GM23338 (cell line): Measurements from ENCODE around the gene BRF1. TPM values are rescaled to one million over a fixed set of nuclear protein-coding genes. Genes with fewer than 3 reads are reported as not detected.

Experiments
- ATAC-seq: fragments of 200-7000 bp; cut with Tn5 transposase; 3 replicates; pipeline ENCODE4 v1.9.1; 2020
- DNase-seq: peaks from one replicate; pipeline ENCODE4 v3.0.0-alpha.2; 2015; ENCODE audit warnings: low spot score
- H2AFZ ChIP-seq: fragments of 200-600 bp; sonication (generic); 2 replicates; pipeline ENCODE4 v1.8.0; 2016; ENCODE audit warnings: antibody characterized with exemption, mild to moderate bottlenecking, moderate library complexity
- H3F3A ChIP-seq: fragments of 200-600 bp; sonication (generic); replicated peaks from 2 replicates; pipeline ENCODE4 v1.8.0; 2017; ENCODE audit warnings: antibody characterized with exemption, mixed run types, low read depth
- H3K27ac ChIP-seq: fragments of 200-600 bp; sonication (generic); 2 replicates; pipeline ENCODE4 v1.6.1; 2016; ENCODE audit warnings: low read depth
- H3K27me3 ChIP-seq: fragments of 200-600 bp; sonication (generic); 2 replicates; pipeline ENCODE4 v1.8.0; 2016; ENCODE audit warnings: mild to moderate bottlenecking, mixed run types, moderate library complexity; ENCODE audit not compliant: insufficient read depth
- H3K36me3 ChIP-seq: fragments of 200-600 bp; sonication (generic); 2 replicates; pipeline ENCODE4 v1.8.0; 2016; ENCODE audit warnings: mild to moderate bottlenecking; ENCODE audit not compliant: insufficient read depth
- H3K4me1 ChIP-seq: fragments of 200-600 bp; sonication (generic); 2 replicates; pipeline ENCODE4 v1.8.0; 2016; ENCODE audit warnings: mild to moderate bottlenecking, moderate library complexity; ENCODE audit not compliant: insufficient read depth
- H3K4me2 ChIP-seq: fragments of 200-600 bp; sonication (generic); 2 replicates; pipeline ENCODE4 v1.7.1; 2017; ENCODE audit warnings: mixed run types
- H3K4me3 ChIP-seq: fragments of 200-600 bp; sonication (generic); 2 replicates; pipeline ENCODE4 v1.6.1; 2016; ENCODE audit warnings: mixed run types
- H3K79me2 ChIP-seq: fragments of 200-600 bp; sonication (generic); replicated peaks from 2 replicates; pipeline ENCODE4 v1.8.0; 2017; ENCODE audit warnings: mild to moderate bottlenecking; ENCODE audit not compliant: insufficient read depth
- H3K9me2 ChIP-seq: fragments of 200-600 bp; sonication (generic); 2 replicates; pipeline ENCODE4 v1.8.0; 2017; ENCODE audit not compliant: insufficient read depth
- H4K20me1 ChIP-seq: fragments of 200-600 bp; sonication (generic); replicated peaks from 2 replicates; pipeline ENCODE4 v1.8.0; 2017; ENCODE audit warnings: mild to moderate bottlenecking; ENCODE audit not compliant: insufficient read depth
- H3K27ac Mint-ChIP-seq: 2 replicates; pipeline ENCODE4 v1.8.0; 2020; ENCODE audit warnings: inconsistent platforms, mild to moderate bottlenecking, moderate library complexity, mixed read lengths
- H3K27me3 Mint-ChIP-seq: 3 replicates; pipeline ENCODE4 v1.8.0; 2022; ENCODE audit warnings: low read depth, mild to moderate bottlenecking, moderate library complexity, mixed read lengths, inconsistent platforms; ENCODE audit not compliant: insufficient read depth, poor library complexity
- H3K36me3 Mint-ChIP-seq: 3 replicates; pipeline ENCODE4 v1.8.0; 2021; ENCODE audit warnings: low read depth, mild to moderate bottlenecking, inconsistent platforms, moderate library complexity, mixed read lengths
- H3K4me1 Mint-ChIP-seq: 3 replicates; pipeline ENCODE4 v1.8.0; 2020; ENCODE audit warnings: mild to moderate bottlenecking, inconsistent platforms, mixed read lengths
- H3K4me3 Mint-ChIP-seq: 3 replicates; pipeline ENCODE4 v1.8.0; 2021; ENCODE audit warnings: moderate library complexity, mild to moderate bottlenecking, inconsistent platforms, mixed read lengths
- H3K9me3 Mint-ChIP-seq: 3 replicates; pipeline ENCODE4 v1.8.0; 2020; ENCODE audit warnings: moderate library complexity, mild to moderate bottlenecking, inconsistent platforms, mixed read lengths
- CREB1 ChIP-seq: fragments of 250-450 bp; sonication (Bioruptor Pico); IDR thresholded peaks from 2 replicates; pipeline ENCODE4 v1.5.0; 2020; ENCODE audit warnings: low read depth, mild to moderate bottlenecking, moderate library complexity
- CTCF ChIP-seq, 2 experiments: fragments of 200-600 bp in 1 of 2; sonication (generic) in 1 of 2; conservative IDR thresholded peaks; 2 replicates each; pipeline versions ENCODE4 v1.5.1 to v1.6.1; 2016 to 2017; ENCODE audit warnings: antibody characterized with exemption in 2 of 2, low read depth in 2 of 2, mild to moderate bottlenecking in 2 of 2, moderate library complexity in 1 of 2
- ETS1 ChIP-seq: IDR thresholded peaks from 2 replicates; pipeline ENCODE4 v1.6.1; 2016; ENCODE audit warnings: antibody characterized with exemption
- EZH2phosphoT487 ChIP-seq: fragments of 200-600 bp; sonication (generic); IDR thresholded peaks from one replicate; pipeline ENCODE4 v1.8.1; 2018; ENCODE audit warnings: antibody characterized with exemption; ENCODE audit not compliant: unreplicated experiment
- JUNB ChIP-seq: IDR thresholded peaks from one replicate; pipeline ENCODE4 v1.6.1; 2016; ENCODE audit warnings: antibody characterized with exemption; ENCODE audit not compliant: unreplicated experiment
- POLR2AphosphoS5 ChIP-seq: IDR thresholded peaks from 2 replicates; pipeline ENCODE4 v1.6.1; 2016; ENCODE audit warnings: antibody characterized with exemption, low read depth
- REST ChIP-seq: IDR thresholded peaks from one replicate; pipeline ENCODE4 v1.6.1; 2018; ENCODE audit warnings: antibody characterized with exemption; ENCODE audit not compliant: unreplicated experiment
- ZNF114 ChIP-seq: fragments of 250-450 bp; sonication (Bioruptor Pico); IDR thresholded peaks from 2 replicates; pipeline ENCODE4 v1.5.0; 2020; ENCODE audit warnings: mild to moderate bottlenecking, moderate library complexity
- ZNF331 ChIP-seq: fragments of 250-450 bp; sonication (Bioruptor Pico); IDR thresholded peaks from 2 replicates; pipeline ENCODE4 v1.5.0; 2020; ENCODE audit warnings: low read depth, mild to moderate bottlenecking, moderate library complexity
- polyA plus RNA-seq: library from polyadenylated mRNA; unstranded; fragments of >200 nt; fragmentation: Nextera tagmentation; extraction: Ambion mirVana; gene quantifications from 2 replicates; pipeline ENCODE4 v1.2.1, GENCODE V29; 2016
- total RNA-seq: library from RNA; depleted of rRNA; stranded (reverse); fragments of >200 nt; shearing (Covaris generic); gene quantifications from 2 replicates; pipeline ENCODE4 v1.2.3, GENCODE V29; 2014
- TF ChIP-seq, protein P1 (sequence below): fragments of 250-450 bp; sonication (Bioruptor Pico); IDR thresholded peaks from 2 replicates; pipeline ENCODE4 v1.5.0; 2020; ENCODE audit warnings: mild to moderate bottlenecking, moderate library complexity

The BRF1 gene
- total and polyA plus RNA-seq, 2 experiments from 2014 or later = 8.6 to 29.9 TPM

GRCh38 chr14:105173145-105173544 is 127.7 kb downstream of the BRF1 start:
- DNase-seq (no peak), ATAC-seq (no peak)
- Histone ChIP-seq H3K79me2 (no peaks in the 10 kb centered on the region), H3K27ac (no peak overlapping the region), H3K4me2 (no peak overlapping the region), H3K4me1 (no peaks in the 10 kb centered on the region), H3K9me2 (no peaks in the 10 kb centered on the region), H3F3A (no peaks in the 10 kb centered on the region), H3K4me3 (no peak overlapping the region), H3K27me3 (peaks cover 6% of the 10 kb centered on the region; the same call in 1 of the 2 replicates), H2AFZ (no peak overlapping the region), H3K36me3 (no peaks in the 10 kb centered on the region), H4K20me1 (no peaks in the 10 kb centered on the region; the same call in 1 of the 2 replicates)
- H3K4me1 Mint-ChIP-seq = no peaks in the 10 kb centered on the region
- peaks cover 11% of the 10 kb centered on the region for H3K27me3 Mint-ChIP-seq
- no peaks in the 10 kb centered on the region for H3K9me3 Mint-ChIP-seq
- no peak overlapping the region for H3K4me3 Mint-ChIP-seq
- H3K27ac Mint-ChIP-seq = no peak overlapping the region
- no peak for TF ChIP-seq EZH2phosphoT487
- no peaks in the 10 kb centered on the region for H3K36me3 Mint-ChIP-seq

DNA sequence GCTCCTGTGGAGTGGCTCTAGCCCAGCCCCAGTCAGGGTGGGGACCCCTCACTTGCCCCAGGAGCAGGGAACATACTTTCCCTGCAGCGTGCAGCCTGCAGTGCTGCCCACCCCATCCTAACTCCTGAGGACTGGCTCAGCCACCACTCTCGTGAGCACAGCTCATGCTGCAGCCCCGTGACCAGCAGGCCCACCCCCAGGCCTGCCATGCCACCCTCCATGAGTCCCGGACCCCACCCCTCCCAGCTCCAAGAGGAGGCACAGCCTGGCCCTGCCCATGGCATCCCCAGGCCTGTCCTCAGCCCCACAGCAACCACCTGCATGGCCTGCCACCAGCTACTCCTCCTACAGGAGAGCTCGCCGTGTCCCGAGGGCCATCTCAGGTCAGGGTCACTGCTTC is 128.3 kb downstream of the BRF1 start:
- peaks cover 11% of the 10 kb centered on the region for H3K27me3 Mint-ChIP-seq
- H3F3A ChIP-seq = no peaks in the 10 kb centered on the region
- H3K4me3 ChIP-seq = no peak overlapping the region
- H3K27ac Mint-ChIP-seq = no peak overlapping the region
- H3K36me3 ChIP-seq = no peaks in the 10 kb centered on the region
- no peak for ATAC-seq
- H3K4me3 Mint-ChIP-seq = no peak overlapping the region
- no peak for DNase-seq
- H3K27ac ChIP-seq = no peak overlapping the region
- no peaks in the 10 kb centered on the region for H3K9me2 ChIP-seq
- no peaks in the 10 kb centered on the region; the same call in 1 of the 2 replicates for H4K20me1 ChIP-seq
- no peaks in the 10 kb centered on the region for H3K36me3 Mint-ChIP-seq
- no peak overlapping the region for H3K4me2 ChIP-seq
- no peaks in the 10 kb centered on the region for H3K79me2 ChIP-seq
- H2AFZ ChIP-seq = no peak overlapping the region
- H3K9me3 Mint-ChIP-seq = no peaks in the 10 kb centered on the region
- H3K4me1 Mint-ChIP-seq = no peaks in the 10 kb centered on the region
- peaks cover 11% of the 10 kb centered on the region; the same call in 1 of the 2 replicates for H3K27me3 ChIP-seq
- no peaks in the 10 kb centered on the region for H3K4me1 ChIP-seq
- TF ChIP-seq EZH2phosphoT487 (no peak), ZNF331 (no peak), CREB1 (CRISPR knock-in tag) (no peak), POLR2AphosphoS5 (no peak), JUNB (no peak), ZNF114 (CRISPR knock-in tag) (no peak), CTCF (conservative IDR thresholded peaks at IDR 0.05; ENCODE audit: low read depth in 2 of 2) (no peak), REST (no peak), ETS1 (no peak)
- TF ChIP-seq, protein P1, sequence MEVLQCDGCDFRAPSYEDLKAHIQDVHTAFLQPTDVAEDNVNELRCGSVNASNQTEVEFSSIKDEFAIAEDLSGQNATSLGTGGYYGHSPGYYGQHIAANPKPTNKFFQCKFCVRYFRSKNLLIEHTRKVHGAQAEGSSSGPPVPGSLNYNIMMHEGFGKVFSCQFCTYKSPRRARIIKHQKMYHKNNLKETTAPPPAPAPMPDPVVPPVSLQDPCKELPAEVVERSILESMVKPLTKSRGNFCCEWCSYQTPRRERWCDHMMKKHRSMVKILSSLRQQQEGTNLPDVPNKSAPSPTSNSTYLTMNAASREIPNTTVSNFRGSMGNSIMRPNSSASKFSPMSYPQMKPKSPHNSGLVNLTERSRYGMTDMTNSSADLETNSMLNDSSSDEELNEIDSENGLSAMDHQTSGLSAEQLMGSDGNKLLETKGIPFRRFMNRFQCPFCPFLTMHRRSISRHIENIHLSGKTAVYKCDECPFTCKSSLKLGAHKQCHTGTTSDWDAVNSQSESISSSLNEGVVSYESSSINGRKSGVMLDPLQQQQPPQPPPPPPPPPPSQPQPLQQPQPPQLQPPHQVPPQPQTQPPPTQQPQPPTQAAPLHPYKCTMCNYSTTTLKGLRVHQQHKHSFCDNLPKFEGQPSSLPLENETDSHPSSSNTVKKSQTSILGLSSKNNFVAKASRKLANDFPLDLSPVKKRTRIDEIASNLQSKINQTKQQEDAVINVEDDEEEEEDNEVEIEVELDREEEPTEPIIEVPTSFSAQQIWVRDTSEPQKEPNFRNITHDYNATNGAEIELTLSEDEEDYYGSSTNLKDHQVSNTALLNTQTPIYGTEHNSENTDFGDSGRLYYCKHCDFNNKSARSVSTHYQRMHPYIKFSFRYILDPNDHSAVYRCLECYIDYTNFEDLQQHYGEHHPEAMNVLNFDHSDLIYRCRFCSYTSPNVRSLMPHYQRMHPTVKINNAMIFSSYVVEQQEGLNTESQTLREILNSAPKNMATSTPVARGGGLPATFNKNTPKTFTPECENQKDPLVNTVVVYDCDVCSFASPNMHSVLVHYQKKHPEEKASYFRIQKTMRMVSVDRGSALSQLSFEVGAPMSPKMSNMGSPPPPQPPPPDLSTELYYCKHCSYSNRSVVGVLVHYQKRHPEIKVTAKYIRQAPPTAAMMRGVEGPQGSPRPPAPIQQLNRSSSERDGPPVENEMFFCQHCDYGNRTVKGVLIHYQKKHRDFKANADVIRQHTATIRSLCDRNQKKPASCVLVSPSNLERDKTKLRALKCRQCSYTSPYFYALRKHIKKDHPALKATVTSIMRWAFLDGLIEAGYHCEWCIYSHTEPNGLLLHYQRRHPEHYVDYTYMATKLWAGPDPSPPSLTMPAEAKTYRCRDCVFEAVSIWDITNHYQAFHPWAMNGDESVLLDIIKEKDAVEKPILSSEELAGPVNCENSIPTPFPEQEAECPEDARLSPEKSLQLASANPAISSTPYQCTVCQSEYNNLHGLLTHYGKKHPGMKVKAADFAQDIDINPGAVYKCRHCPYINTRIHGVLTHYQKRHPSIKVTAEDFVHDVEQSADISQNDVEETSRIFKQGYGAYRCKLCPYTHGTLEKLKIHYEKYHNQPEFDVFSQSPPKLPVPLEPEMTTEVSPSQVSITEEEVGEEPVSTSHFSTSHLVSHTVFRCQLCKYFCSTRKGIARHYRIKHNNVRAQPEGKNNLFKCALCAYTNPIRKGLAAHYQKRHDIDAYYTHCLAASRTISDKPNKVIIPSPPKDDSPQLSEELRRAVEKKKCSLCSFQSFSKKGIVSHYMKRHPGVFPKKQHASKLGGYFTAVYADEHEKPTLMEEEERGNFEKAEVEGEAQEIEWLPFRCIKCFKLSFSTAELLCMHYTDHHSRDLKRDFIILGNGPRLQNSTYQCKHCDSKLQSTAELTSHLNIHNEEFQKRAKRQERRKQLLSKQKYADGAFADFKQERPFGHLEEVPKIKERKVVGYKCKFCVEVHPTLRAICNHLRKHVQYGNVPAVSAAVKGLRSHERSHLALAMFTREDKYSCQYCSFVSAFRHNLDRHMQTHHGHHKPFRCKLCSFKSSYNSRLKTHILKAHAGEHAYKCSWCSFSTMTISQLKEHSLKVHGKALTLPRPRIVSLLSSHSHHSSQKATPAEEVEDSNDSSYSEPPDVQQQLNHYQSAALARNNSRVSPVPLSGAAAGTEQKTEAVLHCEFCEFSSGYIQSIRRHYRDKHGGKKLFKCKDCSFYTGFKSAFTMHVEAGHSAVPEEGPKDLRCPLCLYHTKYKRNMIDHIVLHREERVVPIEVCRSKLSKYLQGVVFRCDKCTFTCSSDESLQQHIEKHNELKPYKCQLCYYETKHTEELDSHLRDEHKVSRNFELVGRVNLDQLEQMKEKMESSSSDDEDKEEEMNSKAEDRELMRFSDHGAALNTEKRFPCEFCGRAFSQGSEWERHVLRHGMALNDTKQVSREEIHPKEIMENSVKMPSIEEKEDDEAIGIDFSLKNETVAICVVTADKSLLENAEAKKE (CRISPR knock-in tag) = no peak
